H1 (cell line): ENCODE measurements around the gene KSR2. TPM values are rescaled to one million over a fixed set of nuclear protein-coding genes. Genes with fewer than 3 reads are reported as not detected.

Source experiments
- polyA plus RNA-seq, 7 experiments: library from polyadenylated mRNA; depleted of rRNA in 3 of 7; stranded (reverse) in 5 of 7; unstranded in 2 of 7; fragments of >200 nt in 5 of 7; fragments of 200-250 nt in 2 of 7; gene quantifications; 1 replicate in 5 of 7; 2 replicates in 1 of 7; 4 replicates in 1 of 7; pipeline versions ENCODE4 v1.2.1 to v1.2.3, GENCODE V29; 2011 to 2013; ENCODE audit warnings: missing spikeins in 2 of 7, mixed read lengths in 2 of 7
- total RNA-seq: library from RNA; stranded (reverse); fragmentation: NEBNext Ultra II Directional; extraction: Animal tissue kit (Norgen Biotek cat#: 25700); gene quantifications from 2 replicates; pipeline ENCODE4 v1.2.1, GENCODE V29; 2021
- TF ChIP-seq, protein P1 (sequence below): fragments of 300-600 bp; sonication (generic); IDR thresholded peaks from 2 replicates; pipeline ENCODE4 v1.7.1; 2012; ENCODE audit warnings: low read length, moderate library complexity, mild to moderate bottlenecking, inconsistent platforms; ENCODE audit not compliant: insufficient replicate concordance

Gene KSR2
- total and polyA plus RNA-seq, 2 of the 8 experiments (the other 6 are each of a cell fraction or from before 2014, with no cell fraction given): 0.74 to 2.2 TPM

DNA sequence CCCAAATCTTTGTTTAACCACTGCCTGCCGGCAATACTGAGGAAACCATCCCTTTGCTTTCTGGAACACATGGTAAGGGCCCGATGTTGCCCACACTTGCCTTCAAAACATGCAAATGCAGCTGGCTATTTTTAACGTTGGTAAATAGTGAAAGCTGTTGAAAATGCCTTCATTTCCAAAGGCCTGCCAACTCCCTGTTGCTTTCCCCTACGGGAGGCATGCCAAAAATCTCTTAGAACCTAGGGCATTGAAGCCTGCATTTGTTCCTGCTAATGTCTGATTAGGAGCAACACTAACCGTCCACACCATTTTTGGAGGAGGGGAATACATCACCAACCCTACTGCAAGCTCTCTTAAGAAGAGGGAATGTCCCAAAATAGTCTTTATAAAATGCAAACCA is 454.8 kb downstream of the KSR2 start (continued):
- TF ChIP-seq, protein P1, sequence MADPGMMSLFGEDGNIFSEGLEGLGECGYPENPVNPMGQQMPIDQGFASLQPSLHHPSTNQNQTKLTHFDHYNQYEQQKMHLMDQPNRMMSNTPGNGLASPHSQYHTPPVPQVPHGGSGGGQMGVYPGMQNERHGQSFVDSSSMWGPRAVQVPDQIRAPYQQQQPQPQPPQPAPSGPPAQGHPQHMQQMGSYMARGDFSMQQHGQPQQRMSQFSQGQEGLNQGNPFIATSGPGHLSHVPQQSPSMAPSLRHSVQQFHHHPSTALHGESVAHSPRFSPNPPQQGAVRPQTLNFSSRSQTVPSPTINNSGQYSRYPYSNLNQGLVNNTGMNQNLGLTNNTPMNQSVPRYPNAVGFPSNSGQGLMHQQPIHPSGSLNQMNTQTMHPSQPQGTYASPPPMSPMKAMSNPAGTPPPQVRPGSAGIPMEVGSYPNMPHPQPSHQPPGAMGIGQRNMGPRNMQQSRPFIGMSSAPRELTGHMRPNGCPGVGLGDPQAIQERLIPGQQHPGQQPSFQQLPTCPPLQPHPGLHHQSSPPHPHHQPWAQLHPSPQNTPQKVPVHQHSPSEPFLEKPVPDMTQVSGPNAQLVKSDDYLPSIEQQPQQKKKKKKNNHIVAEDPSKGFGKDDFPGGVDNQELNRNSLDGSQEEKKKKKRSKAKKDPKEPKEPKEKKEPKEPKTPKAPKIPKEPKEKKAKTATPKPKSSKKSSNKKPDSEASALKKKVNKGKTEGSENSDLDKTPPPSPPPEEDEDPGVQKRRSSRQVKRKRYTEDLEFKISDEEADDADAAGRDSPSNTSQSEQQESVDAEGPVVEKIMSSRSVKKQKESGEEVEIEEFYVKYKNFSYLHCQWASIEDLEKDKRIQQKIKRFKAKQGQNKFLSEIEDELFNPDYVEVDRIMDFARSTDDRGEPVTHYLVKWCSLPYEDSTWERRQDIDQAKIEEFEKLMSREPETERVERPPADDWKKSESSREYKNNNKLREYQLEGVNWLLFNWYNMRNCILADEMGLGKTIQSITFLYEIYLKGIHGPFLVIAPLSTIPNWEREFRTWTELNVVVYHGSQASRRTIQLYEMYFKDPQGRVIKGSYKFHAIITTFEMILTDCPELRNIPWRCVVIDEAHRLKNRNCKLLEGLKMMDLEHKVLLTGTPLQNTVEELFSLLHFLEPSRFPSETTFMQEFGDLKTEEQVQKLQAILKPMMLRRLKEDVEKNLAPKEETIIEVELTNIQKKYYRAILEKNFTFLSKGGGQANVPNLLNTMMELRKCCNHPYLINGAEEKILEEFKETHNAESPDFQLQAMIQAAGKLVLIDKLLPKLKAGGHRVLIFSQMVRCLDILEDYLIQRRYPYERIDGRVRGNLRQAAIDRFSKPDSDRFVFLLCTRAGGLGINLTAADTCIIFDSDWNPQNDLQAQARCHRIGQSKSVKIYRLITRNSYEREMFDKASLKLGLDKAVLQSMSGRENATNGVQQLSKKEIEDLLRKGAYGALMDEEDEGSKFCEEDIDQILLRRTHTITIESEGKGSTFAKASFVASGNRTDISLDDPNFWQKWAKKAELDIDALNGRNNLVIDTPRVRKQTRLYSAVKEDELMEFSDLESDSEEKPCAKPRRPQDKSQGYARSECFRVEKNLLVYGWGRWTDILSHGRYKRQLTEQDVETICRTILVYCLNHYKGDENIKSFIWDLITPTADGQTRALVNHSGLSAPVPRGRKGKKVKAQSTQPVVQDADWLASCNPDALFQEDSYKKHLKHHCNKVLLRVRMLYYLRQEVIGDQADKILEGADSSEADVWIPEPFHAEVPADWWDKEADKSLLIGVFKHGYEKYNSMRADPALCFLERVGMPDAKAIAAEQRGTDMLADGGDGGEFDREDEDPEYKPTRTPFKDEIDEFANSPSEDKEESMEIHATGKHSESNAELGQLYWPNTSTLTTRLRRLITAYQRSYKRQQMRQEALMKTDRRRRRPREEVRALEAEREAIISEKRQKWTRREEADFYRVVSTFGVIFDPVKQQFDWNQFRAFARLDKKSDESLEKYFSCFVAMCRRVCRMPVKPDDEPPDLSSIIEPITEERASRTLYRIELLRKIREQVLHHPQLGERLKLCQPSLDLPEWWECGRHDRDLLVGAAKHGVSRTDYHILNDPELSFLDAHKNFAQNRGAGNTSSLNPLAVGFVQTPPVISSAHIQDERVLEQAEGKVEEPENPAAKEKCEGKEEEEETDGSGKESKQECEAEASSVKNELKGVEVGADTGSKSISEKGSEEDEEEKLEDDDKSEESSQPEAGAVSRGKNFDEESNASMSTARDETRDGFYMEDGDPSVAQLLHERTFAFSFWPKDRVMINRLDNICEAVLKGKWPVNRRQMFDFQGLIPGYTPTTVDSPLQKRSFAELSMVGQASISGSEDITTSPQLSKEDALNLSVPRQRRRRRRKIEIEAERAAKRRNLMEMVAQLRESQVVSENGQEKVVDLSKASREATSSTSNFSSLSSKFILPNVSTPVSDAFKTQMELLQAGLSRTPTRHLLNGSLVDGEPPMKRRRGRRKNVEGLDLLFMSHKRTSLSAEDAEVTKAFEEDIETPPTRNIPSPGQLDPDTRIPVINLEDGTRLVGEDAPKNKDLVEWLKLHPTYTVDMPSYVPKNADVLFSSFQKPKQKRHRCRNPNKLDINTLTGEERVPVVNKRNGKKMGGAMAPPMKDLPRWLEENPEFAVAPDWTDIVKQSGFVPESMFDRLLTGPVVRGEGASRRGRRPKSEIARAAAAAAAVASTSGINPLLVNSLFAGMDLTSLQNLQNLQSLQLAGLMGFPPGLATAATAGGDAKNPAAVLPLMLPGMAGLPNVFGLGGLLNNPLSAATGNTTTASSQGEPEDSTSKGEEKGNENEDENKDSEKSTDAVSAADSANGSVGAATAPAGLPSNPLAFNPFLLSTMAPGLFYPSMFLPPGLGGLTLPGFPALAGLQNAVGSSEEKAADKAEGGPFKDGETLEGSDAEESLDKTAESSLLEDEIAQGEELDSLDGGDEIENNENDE: no peak
